NOMO-1 treated with DMSO at 0.1 percent for 48 hours (cell line): Measurements from ENCODE around the gene TMEM61.

Source experiments
- DNase-seq: peaks from one replicate; lab custom pipeline; 2025; ENCODE audit not compliant: unreplicated experiment; lab: John Stamatoyannopoulos, UW

TMEM61 gene

DNA sequence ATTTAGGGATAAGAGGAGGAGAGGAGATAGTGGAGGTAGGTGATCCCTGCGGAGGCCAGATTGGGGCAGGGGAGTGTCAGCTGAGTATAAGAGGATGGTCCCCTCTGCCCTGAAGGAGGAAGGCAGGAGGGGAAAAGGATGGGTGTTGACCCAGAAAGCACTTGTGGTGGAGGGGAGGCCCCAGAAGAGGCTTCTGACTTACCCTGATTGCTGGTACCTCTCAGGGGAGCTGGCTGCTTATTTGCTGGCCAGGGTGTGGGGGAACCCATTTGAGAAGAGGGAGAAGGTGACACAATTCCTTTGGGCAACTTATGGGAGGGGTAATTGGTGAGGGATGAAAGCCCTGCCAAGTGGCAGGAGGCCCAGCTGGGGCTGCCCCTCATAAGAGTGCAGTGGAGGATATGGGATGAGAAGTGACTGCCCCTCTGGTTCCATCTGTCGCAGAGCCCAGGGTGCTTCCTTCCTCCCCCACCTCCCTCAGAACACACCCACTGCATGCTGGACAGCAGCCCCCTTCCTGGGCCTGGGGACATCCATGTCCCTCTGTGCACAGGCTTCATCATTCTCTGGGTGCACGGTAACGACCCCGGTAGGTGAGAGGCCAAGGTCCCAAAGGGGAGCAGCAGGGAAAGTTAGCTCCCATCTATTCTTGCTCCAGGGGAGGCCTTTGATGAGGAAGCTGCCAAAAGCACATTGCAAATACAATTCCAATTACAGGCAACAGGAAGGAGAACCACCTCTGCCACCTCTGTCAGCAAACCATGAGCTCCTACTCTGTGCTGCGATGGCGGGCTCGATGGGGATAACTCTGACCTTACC lies 57.5 kb downstream of the TMEM61 start:
- no peak for DNase-seq

DNA sequence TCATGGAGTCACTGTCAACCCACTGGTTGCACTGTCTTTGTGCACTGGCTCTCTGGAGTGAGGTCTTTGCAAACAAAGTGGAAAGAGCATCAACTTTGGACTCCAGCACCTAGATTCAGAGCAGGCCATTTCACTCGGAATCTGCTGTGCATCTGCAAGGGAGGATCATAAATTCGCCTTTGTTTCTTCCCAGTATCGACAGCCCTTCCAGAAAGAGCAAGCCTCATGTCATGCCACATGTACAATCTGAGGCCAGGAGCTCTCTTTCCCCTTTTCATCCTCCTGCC lies 58.1 kb downstream of the TMEM61 start:
- DNase-seq = no peak

DNA sequence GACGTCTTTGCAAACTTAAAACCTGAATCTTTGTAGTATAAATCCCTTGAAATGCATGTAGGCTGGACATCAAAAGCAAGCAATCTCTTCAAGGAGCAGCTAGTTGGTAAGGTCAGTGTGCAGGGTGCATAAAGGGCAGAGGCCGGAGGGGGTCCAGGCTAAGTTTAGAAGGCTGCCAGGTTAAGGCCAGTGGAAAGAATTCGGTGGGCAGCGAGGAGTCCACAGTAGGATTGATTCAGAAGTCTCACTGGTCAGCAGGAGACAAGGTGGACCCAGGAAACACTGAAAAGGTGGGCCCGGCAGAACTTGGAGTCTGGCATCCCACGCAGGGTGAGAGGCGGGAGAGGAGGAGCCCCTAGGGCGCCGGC lies 58.5 kb downstream of the TMEM61 start:
- DNase-seq = no peak

DNA sequence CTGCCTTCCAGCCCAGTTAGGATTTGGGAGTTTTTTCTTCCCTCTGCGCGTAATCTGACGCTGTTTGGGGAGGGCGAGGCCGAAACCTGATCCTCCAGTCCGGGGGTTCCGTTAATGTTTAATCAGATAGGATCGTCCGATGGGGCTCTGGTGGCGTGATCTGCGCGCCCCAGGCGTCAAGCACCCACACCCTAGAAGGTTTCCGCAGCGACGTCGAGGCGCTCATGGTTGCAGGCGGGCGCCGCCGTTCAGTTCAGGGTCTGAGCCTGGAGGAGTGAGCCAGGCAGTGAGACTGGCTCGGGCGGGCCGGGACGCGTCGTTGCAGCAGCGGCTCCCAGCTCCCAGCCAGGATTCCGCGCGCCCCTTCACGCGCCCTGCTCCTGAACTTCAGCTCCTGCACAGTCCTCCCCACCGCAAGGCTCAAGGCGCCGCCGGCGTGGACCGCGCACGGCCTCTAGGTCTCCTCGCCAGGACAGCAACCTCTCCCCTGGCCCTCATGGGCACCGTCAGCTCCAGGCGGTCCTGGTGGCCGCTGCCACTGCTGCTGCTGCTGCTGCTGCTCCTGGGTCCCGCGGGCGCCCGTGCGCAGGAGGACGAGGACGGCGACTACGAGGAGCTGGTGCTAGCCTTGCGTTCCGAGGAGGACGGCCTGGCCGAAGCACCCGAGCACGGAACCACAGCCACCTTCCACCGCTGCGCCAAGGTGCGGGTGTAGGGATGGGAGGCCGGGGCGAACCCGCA lies 59.1 kb downstream of the TMEM61 start, which contains the start of gene PCSK9:
TSS of gene PCSK9 (plus strand) at position 207 of the 741 bp plus-strand sequence. CDS start at position 497, 290 bp downstream.
- DNase-seq = no peak

DNA sequence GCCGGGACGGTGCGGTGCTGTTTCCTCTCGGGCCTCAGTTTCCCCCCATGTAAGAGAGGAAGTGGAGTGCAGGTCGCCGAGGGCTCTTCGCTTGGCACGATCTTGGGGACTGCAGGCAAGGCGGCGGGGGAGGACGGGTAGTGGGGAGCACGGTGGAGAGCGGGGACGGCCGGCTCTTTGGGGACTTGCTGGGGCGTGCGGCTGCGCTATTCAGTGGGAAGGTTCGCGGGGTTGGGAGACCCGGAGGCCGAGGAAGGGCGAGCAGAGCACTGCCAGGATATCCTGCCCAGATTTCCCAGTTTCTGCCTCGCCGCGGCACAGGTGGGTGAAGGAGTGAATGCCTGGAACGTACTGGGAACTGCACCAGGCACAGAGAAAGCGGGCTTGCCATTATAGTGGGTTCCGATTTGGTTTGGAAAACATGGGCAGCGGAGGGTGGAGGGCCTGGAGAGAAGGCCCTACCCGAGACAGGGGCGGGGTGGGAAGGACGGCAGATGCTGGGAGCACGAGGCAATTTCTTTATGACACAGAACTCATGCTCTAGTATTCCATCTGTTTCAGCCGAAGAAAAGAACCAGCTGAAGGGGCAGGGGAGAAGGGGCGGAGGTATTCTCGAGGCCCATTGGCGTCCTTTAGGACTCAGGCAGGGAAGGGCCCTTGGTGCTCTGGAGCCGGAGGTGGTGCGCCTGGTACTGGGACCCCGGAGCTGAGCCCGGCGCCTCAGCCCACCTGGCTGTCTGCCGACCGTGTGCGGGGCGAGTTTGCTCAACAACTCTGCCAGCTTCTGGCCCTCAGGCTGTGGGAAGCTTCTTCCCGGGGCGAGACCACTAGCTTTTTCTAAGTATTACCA lies 59.9 kb downstream of the TMEM61 start:
- DNase-seq = no peak

DNA sequence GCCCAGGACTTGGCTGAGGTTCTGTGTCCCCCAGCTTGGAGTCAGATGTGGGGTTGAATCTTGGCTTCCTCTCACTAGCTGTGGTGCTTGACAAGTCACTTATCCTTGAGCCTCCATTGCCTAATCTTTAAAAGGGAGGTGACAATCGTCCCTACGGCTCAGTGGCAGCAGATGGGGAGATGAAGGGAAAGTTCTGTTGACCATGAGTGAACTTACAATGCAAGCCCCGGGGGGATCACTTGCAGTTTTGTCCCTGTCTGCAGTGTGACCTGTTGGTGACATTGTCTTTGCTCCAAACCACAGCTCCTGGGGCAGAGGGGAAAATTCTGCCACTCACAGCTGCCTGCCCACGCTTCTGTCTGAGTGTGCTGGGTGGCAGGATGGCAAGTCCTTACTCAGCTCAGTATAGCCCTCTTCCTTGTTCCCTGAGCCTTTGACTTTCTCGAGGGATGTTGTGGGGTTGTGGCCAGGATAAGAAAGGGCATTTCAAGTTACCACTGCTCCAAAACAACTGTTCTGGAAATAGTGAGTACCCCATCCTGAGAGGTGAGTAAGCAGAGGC lies 60.6 kb downstream of the TMEM61 start:
- DNase-seq = no peak

DNA sequence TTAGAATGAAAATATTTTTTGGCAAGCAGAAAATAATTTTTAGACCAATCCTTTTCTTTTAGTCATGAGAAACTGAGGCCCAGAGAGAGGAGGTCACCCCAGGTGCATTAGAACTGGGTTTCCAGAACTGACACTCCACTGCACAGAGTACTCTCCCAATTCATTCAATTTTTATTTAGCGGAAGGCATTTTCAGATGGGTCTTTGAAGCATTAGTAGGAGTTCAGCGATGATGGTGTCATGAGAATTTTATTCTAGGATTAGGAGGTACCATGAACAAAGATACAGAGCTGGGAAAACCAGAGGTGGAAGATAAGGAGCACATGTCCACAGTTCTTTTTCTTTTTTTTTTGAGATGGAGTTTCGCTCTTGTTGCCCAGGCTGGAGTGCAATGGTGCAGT lies 61.2 kb downstream of the TMEM61 start:
- DNase-seq = no peak
